ENCODE measurements around the gene DNER.
"Not testable (repeated sequence)": the region's sequence is repeated elsewhere in the genome, so short reads cannot be mapped to it uniquely, and the experiment has no call there.

The DNER gene

GRCh38 chr2:229714080-229714735 lies at the start of gene DNER:
TSS of gene DNER (minus strand) at chr2:229714555. CDS start at chr2:229714423, 132 bp downstream.
- DNase-seq: peak; percentile 41

DNA sequence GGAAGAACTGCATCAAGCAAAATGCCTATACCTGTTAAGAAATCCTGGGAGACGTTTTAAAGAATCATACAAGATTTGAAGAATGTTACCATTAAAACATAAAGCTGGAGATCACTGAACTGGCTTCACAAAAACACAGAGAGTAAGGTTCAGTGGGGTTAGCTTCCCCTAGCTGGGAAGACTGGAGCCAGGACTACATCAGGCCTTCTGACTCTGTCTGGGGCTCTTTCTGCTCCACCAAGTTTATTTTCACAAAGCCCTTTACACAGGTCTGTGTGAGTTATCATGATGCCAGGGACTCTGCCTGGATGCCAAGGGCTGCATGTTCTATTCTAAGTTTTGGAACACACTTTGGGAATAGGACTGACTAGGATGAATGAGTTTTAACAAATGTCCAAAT lies 47.3 kb upstream of the DNER start:
- DNase-seq: no peak

DNA sequence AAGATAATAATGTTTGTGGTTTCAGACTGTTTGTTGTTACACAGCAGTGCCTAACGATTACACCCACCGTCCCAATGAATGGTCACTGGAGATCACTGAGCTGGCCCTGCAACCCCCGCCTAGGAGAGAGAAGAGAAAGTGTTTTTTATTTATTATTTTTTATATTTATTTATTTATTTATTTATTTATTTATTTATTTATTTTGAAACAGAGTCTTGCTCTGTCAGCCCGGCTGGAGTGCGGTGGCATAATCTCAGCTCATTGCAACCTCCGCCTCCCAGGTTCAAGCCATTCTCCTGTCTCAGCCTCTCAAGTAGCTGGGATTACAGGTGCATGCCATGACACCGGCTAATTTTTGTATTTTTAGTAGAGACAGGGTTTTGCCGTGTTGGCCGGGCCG lies 43.1 kb upstream of the DNER start:
- DNase-seq: not testable (repeated sequence)

- DNase-seq: no peak
Measured at GRCh38 chr2:229752970-229753729, 38.8 kb upstream of the DNER start.

- DNase-seq: no peak
Measured at GRCh38 chr2:229749779-229750178, 35.4 kb upstream of the DNER start.

DNA sequence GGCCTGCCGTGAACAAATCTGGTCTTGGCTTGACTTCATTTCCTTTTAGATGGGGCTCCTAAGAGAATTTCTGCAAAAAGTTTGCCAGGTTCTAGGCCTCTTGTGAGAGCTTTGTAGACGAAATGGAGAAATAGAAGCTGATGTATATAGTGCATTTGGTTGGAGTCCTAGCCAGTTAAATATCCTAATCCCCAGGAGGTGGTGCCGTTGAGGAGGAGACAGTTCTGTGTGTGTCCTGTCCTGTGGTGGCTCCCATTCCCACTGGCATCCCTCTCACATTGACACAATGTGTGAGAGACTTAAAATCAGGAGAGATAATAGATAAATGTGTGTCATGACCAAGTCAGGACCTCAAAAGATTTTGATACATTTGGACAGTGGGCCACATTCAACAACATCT lies 34.6 kb upstream of the DNER start:
- DNase-seq: no peak

DNA sequence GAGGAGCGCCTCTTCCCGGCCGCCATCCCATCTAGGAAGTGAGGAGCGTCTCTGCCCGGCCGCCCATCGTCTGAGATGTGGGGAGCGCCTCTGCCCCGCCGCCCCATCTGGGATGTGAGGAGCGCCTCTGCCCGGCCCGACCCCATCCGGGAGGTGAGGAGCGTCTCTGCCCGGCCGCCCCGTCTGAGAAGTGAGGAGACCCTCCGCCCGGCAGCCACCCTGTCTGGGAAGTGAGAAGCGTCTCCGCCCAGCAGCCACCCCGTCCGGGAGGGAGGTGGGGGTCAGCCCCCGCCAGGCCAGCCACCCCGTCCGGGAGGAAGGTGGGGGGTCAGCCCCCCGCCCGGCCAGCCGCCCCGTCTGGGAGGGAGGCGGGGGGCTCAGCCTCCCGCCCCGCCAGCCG lies 28.3 kb upstream of the DNER start:
- not testable (repeated sequence) for DNase-seq

GRCh38 chr2:229740279-229740678 lies 25.9 kb upstream of the DNER start:
- no peak for DNase-seq

- no peak for DNase-seq
Measured at GRCh38 chr2:229738024-229738625, 23.8 kb upstream of the DNER start.

DNA sequence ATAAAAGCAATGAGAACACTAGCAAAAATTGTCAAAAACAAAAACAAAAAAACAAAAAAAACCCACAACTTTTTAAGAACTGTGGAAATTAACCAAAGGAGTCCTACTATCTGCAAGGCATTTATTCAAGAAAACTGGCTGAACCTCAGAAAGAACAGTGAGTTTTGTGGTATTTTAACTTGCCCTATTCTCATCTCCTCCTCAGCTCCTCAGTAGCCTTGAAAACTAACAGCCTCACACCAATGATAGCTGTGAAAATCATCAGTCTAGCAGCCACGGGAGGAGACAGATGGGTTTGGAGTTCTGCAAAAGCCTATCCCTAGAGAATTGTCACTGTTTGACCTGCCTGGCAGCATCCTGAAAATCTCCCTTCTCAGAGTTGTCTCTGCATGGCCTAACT lies 20.1 kb upstream of the DNER start:
- DNase-seq: no peak

DNA sequence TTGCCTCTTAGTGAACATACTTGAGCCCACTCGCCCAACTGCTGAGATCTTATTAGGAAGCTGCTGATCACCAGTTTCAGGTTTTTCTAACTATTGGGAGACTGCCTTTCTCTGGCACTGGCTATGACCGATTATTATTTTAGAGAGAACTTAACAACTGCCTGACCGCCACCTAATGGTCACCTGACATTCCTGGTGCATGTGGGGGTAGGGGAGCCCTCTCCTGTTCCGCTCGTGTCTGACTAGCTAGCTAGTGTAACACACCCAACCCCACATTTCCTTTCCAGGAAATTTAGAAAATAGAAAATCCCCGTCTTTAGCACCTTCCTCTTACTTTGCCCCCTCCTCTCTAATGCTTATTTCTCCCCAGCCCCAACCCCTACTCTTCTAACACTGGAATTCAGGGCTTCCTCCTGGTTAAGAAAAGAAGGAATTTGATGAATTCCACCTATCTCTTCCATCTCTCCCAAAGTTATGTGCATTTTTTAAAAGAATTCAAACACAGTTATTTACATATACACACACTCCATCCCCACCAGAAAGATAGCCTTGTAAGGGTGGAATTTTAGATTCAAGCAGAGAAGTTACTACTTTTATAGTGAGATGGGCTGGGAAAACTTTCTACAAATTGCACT lies 19.4 kb upstream of the DNER start:
- no peak for DNase-seq

GRCh38 chr2:229732897-229733296 lies 18.5 kb upstream of the DNER start:
- no peak for DNase-seq

GRCh38 chr2:229731916-229732315 lies 17.6 kb upstream of the DNER start:
- DNase-seq: no peak

DNA sequence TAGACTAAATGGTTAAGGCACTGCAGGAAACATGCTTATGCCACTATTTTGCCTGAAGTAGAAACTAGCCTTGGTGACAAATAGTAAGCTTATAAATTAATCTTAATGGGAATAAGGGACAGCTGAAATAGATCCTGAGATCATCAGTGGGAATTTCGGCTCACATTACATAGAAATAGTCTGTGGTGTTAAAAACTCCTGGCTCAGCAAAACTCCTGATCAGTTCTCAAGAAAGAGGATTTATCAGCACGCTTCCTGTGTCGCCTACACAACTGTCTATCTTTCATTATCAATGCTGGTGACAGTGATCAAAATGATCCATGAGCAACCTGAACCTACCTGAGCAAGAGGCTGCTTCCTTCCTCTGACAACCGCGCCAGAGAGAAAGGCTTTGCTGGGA lies 17.0 kb upstream of the DNER start:
- DNase-seq: no peak

- no peak for DNase-seq
Measured at GRCh38 chr2:229728370-229728769, 14.0 kb upstream of the DNER start.

DNA sequence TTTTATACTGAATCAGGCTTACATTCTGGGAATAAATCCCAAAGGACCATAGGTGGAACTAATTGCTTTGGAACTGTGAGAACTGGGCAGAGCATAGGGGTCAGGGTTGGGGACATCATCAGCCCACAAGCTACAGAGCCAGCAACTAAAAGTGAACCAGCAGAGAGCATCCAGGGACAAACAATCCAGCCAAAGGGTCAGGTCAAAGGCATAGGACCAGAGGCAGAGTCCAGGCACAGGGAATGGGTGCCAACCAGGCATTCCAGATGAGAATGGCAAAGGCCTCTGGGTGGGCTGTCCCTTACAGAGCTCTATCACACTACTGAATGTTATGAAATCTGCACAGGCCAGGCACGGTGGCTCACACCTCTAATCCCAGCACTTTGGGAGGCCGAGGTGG lies 12.3 kb upstream of the DNER start:
- DNase-seq: no peak

DNA sequence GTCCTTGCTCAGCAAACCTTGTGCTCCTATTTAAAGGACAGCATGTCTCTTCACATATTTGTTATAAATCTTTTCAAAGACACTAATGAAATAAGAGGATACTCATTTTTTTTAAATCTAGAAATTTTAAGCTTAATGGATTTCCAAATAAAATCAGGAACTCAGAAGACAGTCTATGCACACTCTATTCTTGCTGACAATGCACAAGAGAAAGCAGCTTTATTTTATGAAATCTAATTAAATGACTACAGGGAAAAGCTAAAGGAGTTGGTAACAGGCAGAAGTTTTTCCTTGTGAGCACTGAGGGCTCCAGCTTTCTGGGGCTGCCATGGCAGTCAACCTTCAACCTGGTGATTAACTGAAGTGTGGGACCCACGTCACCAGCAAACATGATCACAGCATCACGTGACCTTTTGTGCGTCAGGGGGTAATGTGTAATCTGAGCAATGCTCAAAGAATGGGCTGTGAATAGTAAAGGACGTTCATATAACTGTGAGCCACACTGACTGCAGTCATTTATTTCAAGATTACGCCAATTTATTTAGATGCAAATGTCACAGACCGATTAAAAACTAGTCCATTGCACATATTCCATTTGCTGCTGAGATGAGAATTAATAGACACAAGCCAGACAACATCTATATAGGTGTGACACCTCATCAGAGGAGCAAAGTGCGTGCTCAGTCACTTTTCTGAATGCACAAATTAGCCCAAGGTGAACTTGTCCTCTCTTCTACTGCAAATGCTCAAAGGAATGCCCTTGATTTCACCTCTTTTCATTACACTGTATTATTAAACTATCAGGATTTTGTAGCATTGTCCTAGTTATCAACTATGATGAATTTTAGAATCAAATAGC lies 11.6 kb upstream of the DNER start:
- no peak for DNase-seq

GRCh38 chr2:229723192-229723591 lies 8.8 kb upstream of the DNER start:
- DNase-seq: not testable (repeated sequence)

DNA sequence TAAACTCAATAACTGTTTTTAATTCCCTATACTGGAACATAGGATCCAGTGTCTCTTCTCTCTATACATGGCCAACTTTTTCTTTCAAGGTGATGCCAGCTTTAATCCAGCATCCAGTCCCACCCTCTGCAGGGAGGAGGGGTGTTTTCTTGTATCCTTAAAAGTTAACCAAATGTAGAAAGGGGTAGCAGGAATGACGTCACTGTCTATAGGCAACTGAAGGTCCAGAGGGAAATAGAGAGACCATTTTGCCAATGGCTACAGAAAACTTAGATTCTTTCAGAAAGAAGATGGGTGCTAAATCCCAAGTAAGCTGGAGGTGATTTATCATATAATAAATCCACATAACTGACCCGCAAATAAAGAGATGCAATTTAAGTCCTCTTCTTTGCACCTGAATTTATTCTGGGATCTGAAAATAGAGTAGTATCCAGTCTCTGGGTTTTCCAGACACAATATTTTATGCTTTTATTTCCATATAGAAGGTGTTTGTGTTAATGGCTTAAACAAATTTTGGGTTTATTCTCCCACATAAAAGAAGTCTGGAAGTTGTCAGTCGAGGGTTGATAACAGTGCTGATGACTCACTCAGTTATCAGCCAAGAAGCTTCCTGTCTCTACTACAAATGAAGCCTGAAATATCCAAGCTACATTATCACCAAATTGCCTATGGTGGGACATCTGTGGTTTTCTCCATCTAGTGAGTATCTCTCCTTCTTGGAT lies 5.7 kb upstream of the DNER start:
- no peak for DNase-seq

DNA sequence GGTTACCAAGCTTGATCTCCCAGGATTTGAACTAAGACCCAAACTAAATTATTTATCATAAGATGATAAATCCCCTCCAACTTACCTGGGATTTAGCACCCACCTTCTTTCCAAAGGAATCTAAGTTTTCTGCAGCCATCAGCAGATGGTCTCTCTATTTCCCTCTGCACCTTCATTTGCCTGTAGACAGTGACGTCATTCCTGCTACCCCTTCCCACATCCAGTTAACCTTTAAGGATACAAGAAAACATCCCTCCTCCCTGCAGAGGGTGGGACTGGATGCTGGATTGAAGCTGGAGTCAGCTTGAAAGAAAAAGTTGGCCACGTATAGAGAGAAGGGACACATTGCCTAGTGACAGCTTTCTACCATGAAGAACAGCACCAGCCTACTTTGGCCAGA lies 3.7 kb upstream of the DNER start:
- DNase-seq: no peak

- DNase-seq: peak; percentile 10
Measured at GRCh38 chr2:229715895-229716507, 1.6 kb upstream of the DNER start.

Measured in activated naive CD4-positive, alpha-beta T cell treated with Interleukin-2 at 50 U/mL for 16 hours (primary cell).